Activated T-cell treated with anti-CD3 and anti-CD28 coated beads for 48 hours (primary cell): ENCODE results near the gene SETD6.

ENCODE experiments used
- DNase-seq: peaks from one replicate; pipeline ENCODE4 v3.0.0-alpha.2; 2020; ENCODE audit warnings: low read depth

Gene SETD6

GRCh38 chr16:58508671-58509251 is 6.6 kb upstream of the SETD6 start:
- DNase-seq: no peak

GRCh38 chr16:58509256-58510096 is 5.8 kb upstream of the SETD6 start:
- DNase-seq: no peak

- DNase-seq: no peak
Observed at GRCh38 chr16:58510097-58510775, 5.1 kb upstream of the SETD6 start.

GRCh38 chr16:58510776-58511628 is 4.3 kb upstream of the SETD6 start:
- no peak for DNase-seq

GRCh38 chr16:58511933-58512815 is 3.1 kb upstream of the SETD6 start:
- DNase-seq: peak; percentile 74

- DNase-seq: no peak
Observed at GRCh38 chr16:58513874-58514273, 1.4 kb upstream of the SETD6 start.

- DNase-seq: peak; percentile 39
Observed at GRCh38 chr16:58515871-58516767, 802 bp downstream of the SETD6 start.

GRCh38 chr16:58516768-58517107 is 1.4 kb downstream of the SETD6 start:
- DNase-seq: no peak

GRCh38 chr16:58518083-58518979 is 3.0 kb downstream of the SETD6 start:
- DNase-seq: no peak

- DNase-seq: no peak
Observed at GRCh38 chr16:58518980-58519368, 3.7 kb downstream of the SETD6 start.

- DNase-seq: no peak
Observed at GRCh38 chr16:58519707-58520106, 4.4 kb downstream of the SETD6 start.

GRCh38 chr16:58530179-58530578 is 14.9 kb downstream of the SETD6 start:
- no peak for DNase-seq

GRCh38 chr16:58532414-58532813 is 17.1 kb downstream of the SETD6 start:
- no peak for DNase-seq

GRCh38 chr16:58533751-58534470 is 18.6 kb downstream of the SETD6 start:
- no peak for DNase-seq

- no peak for DNase-seq
Observed at GRCh38 chr16:58535100-58535499, 19.8 kb downstream of the SETD6 start.

- DNase-seq: no peak
Observed at GRCh38 chr16:58536278-58536677, 21.0 kb downstream of the SETD6 start.

GRCh38 chr16:58537124-58537906 is 22.0 kb downstream of the SETD6 start:
- DNase-seq: no peak

GRCh38 chr16:58541711-58542110 is 26.4 kb downstream of the SETD6 start:
- no peak for DNase-seq
